Muscle of back (tissue), 13 donors: ENCODE measurements around the gene SPANXN3. TPM values are rescaled to one million over a fixed set of nuclear protein-coding genes. Genes with fewer than 3 reads are reported as not detected.
A peak's percentile ranks its signal among the peaks of the same experiment; 100 is the strongest.
"Not testable (repeated sequence)": the region's sequence is repeated elsewhere in the genome, so short reads cannot be mapped to it uniquely, and the experiment has no call there.

Experiments
- DNase-seq, 3 donors: peaks; one replicate each; pipeline versions ENCODE4 v3.0.0 to v3.0.0-alpha.2; 2013
- long read RNA-seq, 9 donors: transcript quantifications; one replicate each; lab custom pipeline, GENCODE V29; 2026
- polyA plus RNA-seq, 10 donors: library from polyadenylated mRNA; unstranded; fragments of 120-200 nt; gene quantifications; one replicate each; pipeline ENCODE4 v1.2.1, GENCODE V29; 2013; ENCODE audit not compliant: insufficient read length in 10 of 10

The SPANXN3 gene, protein sequence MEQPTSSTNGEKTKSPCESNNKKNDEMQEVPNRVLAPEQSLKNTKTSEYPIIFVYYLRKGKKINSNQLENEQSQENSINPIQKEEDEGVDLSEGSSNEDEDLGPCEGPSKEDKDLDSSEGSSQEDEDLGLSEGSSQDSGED
- not detected for polyA plus RNA-seq
- long read RNA-seq, donor 1, result 0 reads
- long read RNA-seq, donor 2, result 0 reads
- long read RNA-seq, donor 3, result 0 reads
- long read RNA-seq, donor 4, result 0 reads
- long read RNA-seq, donor 5, result 0 reads
- long read RNA-seq, donor 6, result 0 reads
- long read RNA-seq, donor 7, result 0 reads
- long read RNA-seq, donor 8, result 0 reads
- long read RNA-seq, donor 9, result 0 reads

GRCh38 chrX:143517375-143517774 lies at the start of gene SPANXN3:
SPANXN3 (minus strand) TSS chrX:143517475; CDS start chrX:143517391, 84 bp downstream.
- DNase-seq, result not testable (repeated sequence)

- peak; percentile 7 to 20 (median 19) for DNase-seq
Measured at GRCh38 chrX:143536176-143536575, 18.9 kb upstream of the SPANXN3 start.

GRCh38 chrX:143502196-143502595 lies 15.1 kb downstream of the SPANXN3 start:
- not testable (repeated sequence) for DNase-seq

DNA sequence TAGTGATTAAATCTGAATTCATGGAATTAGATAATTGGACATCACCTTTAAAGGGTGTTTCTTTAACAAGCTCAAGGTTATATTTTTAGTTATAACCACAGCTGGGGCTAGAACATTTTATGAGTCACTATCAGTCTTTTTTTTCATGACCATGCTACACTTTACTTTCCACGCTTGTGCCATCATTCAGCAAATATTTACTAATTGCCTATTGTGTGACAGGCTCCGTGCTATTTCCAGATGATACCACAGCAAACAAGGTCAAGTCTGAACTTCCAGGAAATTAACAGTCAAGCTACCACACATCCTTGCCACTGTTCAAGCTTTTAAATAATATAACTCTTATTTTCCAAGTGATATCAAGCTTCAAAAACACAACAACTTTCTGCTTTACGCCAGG lies 16.5 kb downstream of the SPANXN3 start:
- no peak for DNase-seq

GRCh38 chrX:143486105-143486504 lies 31.2 kb downstream of the SPANXN3 start:
- no peak for DNase-seq

- DNase-seq, result no peak
Measured at GRCh38 chrX:143476751-143477150, 40.5 kb downstream of the SPANXN3 start.

DNA sequence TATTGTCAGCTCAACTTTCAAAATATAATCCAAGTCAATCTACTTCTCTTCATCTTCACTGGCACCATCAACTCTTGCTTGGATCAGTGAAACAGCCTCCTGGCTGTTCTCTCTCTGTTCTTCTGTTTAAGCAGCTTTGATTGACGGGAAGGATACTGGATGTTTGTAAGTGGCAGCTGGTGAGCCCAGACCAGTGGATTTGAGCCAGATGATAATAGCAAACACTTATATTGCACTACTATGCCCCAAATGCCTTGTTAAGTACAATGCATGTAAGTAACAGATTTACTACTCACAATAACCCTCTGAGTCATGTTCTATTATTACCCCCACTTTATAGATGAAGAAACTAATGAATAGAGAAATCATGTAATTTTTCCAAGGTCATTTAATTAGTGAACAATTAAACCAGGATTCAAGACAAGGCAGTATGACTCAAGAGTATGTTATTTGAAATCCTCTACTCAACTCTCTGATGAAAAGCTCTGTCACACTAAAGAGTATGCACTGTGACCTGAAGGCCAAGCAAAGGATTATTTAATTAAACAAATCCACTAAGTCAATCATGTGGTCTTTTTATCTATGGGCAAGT lies 44.8 kb downstream of the SPANXN3 start:
- DNase-seq, result no peak

DNA sequence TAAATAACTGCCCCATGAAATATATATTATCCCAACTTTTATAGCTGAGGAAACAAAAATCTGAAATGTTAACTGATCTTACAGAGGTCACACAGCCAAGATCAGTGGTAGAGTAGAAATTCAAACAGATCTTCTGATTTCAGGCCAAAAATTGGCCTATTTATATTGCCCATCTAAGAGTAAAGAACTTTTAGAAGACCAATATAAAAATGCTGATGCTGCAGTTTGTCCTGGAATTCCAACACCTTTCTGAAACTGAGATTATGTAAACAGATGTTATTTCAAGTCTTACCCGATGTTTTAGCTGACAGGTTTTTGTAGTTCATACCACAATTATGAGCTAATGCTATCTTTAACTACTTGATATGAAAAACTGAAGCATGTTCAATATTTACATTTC lies 51.1 kb downstream of the SPANXN3 start:
- no peak for DNase-seq

GRCh38 chrX:143462696-143463095 lies 54.6 kb downstream of the SPANXN3 start:
- no peak for DNase-seq

GRCh38 chrX:143461606-143462005 lies 55.7 kb downstream of the SPANXN3 start:
- no peak for DNase-seq

Other genes with a start within 250 kb of the SPANXN3 start
- 10 to 100 TPM in 3 of 10 donors, 1 to 10 TPM in 7; 2.5 to 11.2 (median 7.1) TPM for gene SLITRK4, start 118.6 kb upstream of the SPANXN3 start, polyA plus RNA-seq
- gene SPANXN2, start 203.3 kb upstream of the SPANXN3 start, polyA plus RNA-seq, result not detected